Activated CD8-positive, alpha-beta memory T cell treated with anti-CD3 and anti-CD28 coated beads, Interleukin-2, amount 10 ng/mL, durations not matched to agents 7 days and 5 days (primary cell): Measurements from ENCODE around the gene CTDSPL. TPM values are rescaled to one million over a fixed set of nuclear protein-coding genes. Genes with fewer than 3 reads are reported as not detected.
"Not testable (repeated sequence)": the region's sequence is repeated elsewhere in the genome, so short reads cannot be mapped to it uniquely, and the experiment has no call there.

ENCODE experiments used
- ATAC-seq: fragments of 150-1000 bp; cut with Tn5 transposase; one replicate; pipeline ENCODE4 v1.10.0; 2021; ENCODE audit warnings: moderate library complexity
- CTCF ChIA-PET: fragments of 350-600 bp; sonication (Branson Sonifier 250); formaldehyde crosslinking; loops from one replicate; lab custom pipeline; 2021; ENCODE audit warnings: antibody characterized with exemption; lab: Charles Lee
- DNase-seq: peaks from one replicate; pipeline ENCODE4 v3.0.0-alpha.2; 2020
- H3K27ac Mint-ChIP-seq: one replicate; pipeline ENCODE4 v1.8.0; 2021; ENCODE audit warnings: mild to moderate bottlenecking, mixed read lengths
- H3K27me3 Mint-ChIP-seq: one replicate; pipeline ENCODE4 v1.8.0; 2021; ENCODE audit warnings: mixed read lengths
- H3K36me3 Mint-ChIP-seq: one replicate; pipeline ENCODE4 v1.8.0; 2021; ENCODE audit warnings: mild to moderate bottlenecking, mixed read lengths
- H3K4me1 Mint-ChIP-seq: one replicate; pipeline ENCODE4 v1.8.0; 2021; ENCODE audit warnings: mixed read lengths
- H3K4me3 Mint-ChIP-seq: one replicate; pipeline ENCODE4 v1.8.0; 2021; ENCODE audit warnings: mild to moderate bottlenecking, moderate library complexity, mixed read lengths
- H3K9me3 Mint-ChIP-seq: one replicate; pipeline ENCODE4 v1.8.0; 2022; ENCODE audit warnings: low read depth, mixed read lengths
- total RNA-seq, 2 experiments: library from RNA; stranded (reverse); gene quantifications; one replicate each; pipeline ENCODE4 v1.2.3, GENCODE V29; 2021

Gene CTDSPL
- total RNA-seq, 2 experiments from 2014 or later: 4.7 to 8.5 TPM

- Mint-ChIP-seq H3K27ac (no peak overlapping the region), H3K27me3 (peaks cover 2% of the 10 kb centered on the region), H3K4me1 (no peaks in the 10 kb centered on the region), H3K9me3 (no peaks in the 10 kb centered on the region), H3K36me3 (no peaks in the 10 kb centered on the region), H3K4me3 (no peak overlapping the region)
- DNase-seq (no peak), ATAC-seq (no peak)
- CTCF ChIA-PET: interaction anchor here (1.1 to 5.9 kb wide), 4 partner anchors 9 to 61 kb away, joined by 3 to 61 read pairs (median 4); no protein-coding TSS in a partner anchor
Measured at GRCh38 chr3:37964146-37964545, 102.5 kb downstream of the CTDSPL start.

- Mint-ChIP-seq H3K9me3 (no peaks in the 10 kb centered on the region), H3K27ac (no peak overlapping the region), H3K27me3 (peaks cover 2% of the 10 kb centered on the region), H3K4me1 (no peaks in the 10 kb centered on the region), H3K4me3 (no peak overlapping the region), H3K36me3 (no peaks in the 10 kb centered on the region)
- CTCF ChIA-PET: interaction anchor here (1.1 to 5.9 kb wide), 4 partner anchors 9 to 61 kb away, joined by 3 to 61 read pairs (median 4); no protein-coding TSS in a partner anchor
- ATAC-seq (no peak), DNase-seq (peak; percentile 1)
Measured at GRCh38 chr3:37964716-37965115, 103.0 kb downstream of the CTDSPL start.

DNA sequence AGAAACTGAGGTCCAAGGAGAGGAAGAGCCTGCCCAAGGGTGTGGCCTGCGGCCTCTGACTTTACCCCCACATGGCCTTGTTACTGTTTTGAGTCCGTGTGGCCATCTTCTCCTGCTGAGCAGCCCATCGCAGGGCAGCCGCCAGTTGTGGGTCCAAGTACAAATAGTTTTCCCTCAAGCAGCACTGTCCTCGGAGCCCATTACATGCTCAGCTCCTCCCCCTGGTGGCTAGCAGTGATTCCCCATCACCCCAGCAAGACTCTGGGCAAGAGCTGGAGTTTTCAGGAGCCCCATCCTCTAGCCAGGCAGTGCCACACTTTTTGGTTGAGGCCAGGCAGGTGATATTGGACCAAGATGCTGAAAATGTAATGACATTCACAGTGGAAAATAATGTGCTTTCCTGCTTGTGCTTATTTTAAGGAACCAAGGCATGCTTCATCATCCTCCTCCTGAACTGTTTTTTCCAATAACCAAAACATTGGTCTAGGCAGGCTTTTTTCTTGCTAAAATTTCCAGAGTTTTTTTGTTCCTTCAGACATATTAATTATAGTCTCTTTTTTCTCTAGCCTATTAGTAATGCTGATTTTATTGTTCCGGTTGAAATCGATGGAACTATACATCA lies 105.7 kb downstream of the CTDSPL start:
- CTCF ChIA-PET: interaction anchor here (0.6 to 5.9 kb wide), 28 partner anchors 8 to 1202 kb away, joined by 3 to 61 read pairs (median 4); partner anchors contain the start of gene DLEC1
- no peaks in the 10 kb centered on the region for H3K36me3 Mint-ChIP-seq
- H3K27me3 Mint-ChIP-seq: peaks cover 2% of the 10 kb centered on the region
- peaks cover 3% of the 10 kb centered on the region for H3K4me1 Mint-ChIP-seq
- H3K27ac Mint-ChIP-seq: no peak overlapping the region
- no peaks in the 10 kb centered on the region for H3K9me3 Mint-ChIP-seq
- no peak overlapping the region for H3K4me3 Mint-ChIP-seq
- ATAC-seq (peak; percentile 90), DNase-seq (peak; percentile 80)

DNA sequence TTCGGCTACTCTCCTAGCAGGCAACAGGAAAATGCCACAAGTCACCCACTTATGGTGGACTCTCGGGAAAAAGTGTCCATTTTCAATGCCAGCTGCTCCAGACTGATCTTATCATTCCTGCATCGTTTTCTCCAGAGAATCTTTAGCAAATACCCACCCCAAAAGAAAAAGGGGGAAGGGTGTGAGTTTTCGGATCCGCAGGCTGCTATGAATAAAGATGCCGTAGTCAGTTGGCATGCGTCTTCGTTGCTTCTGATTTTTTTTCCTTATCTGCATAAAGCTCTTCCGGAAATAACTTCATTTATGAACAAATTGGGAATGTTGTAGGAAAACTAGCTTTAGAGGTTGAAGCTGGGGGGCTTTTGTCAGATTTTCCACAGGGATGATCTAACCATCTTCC lies 106.5 kb downstream of the CTDSPL start:
- peaks cover 3% of the 10 kb centered on the region for H3K4me1 Mint-ChIP-seq
- ATAC-seq (no peak), DNase-seq (no peak)
- H3K27ac Mint-ChIP-seq: no peak overlapping the region
- CTCF ChIA-PET: interaction anchor here (1.0 to 5.9 kb wide), 15 partner anchors 9 to 102 kb away, joined by 4 to 61 read pairs (median 7); no protein-coding TSS in a partner anchor
- no peaks in the 10 kb centered on the region for H3K9me3 Mint-ChIP-seq
- H3K36me3 Mint-ChIP-seq: no peaks in the 10 kb centered on the region
- H3K27me3 Mint-ChIP-seq: peaks cover 2% of the 10 kb centered on the region
- no peak overlapping the region for H3K4me3 Mint-ChIP-seq

- ATAC-seq (no peak), DNase-seq (no peak)
- Mint-ChIP-seq H3K4me3 (no peak overlapping the region), H3K9me3 (no peaks in the 10 kb centered on the region), H3K27me3 (peaks cover 2% of the 10 kb centered on the region), H3K4me1 (peaks cover 3% of the 10 kb centered on the region), H3K36me3 (no peaks in the 10 kb centered on the region), H3K27ac (no peak overlapping the region)
- CTCF ChIA-PET: interaction anchor here (1.0 to 5.9 kb wide), 7 partner anchors 9 to 102 kb away, joined by 3 to 61 read pairs (median 5); no protein-coding TSS in a partner anchor
Measured at GRCh38 chr3:37968813-37969595, 107.3 kb downstream of the CTDSPL start.

GRCh38 chr3:37969596-37970100 lies 108.0 kb downstream of the CTDSPL start:
- peak; percentile 11 for DNase-seq
- H3K4me3 Mint-ChIP-seq: no peak overlapping the region
- peaks cover 5% of the 10 kb centered on the region for H3K4me1 Mint-ChIP-seq
- H3K9me3 Mint-ChIP-seq: no peaks in the 10 kb centered on the region
- H3K27ac Mint-ChIP-seq: no peak overlapping the region
- CTCF ChIA-PET: interaction anchor here (0.7 to 5.0 kb wide), 4 partner anchors 27 to 147 kb away, joined by 3 to 49 read pairs (median 7); no protein-coding TSS in a partner anchor
- ATAC-seq: no peak
- H3K36me3 Mint-ChIP-seq: no peaks in the 10 kb centered on the region
- H3K27me3 Mint-ChIP-seq: peaks cover under 1% of the 10 kb centered on the region

DNA sequence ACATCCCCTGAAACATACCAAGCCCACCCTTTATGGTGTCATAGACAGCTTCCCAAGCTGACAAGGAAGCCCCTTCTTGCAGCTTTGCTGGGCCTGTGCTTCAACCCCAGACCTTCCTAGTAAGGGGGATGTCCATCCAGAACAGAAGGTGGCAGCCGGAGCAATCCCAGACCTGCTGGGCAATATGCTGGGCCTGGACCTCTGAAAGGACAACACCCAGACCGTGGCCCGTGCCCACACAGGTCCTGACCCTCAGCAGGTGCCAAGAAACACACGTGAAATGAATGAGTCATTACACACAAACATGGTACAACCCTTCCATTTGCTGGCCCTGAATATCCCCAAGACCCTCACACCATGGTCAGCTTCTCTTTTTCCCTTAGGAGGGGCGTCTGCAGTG lies 109.1 kb downstream of the CTDSPL start:
- Mint-ChIP-seq H3K27ac (no peak overlapping the region), H3K9me3 (no peaks in the 10 kb centered on the region), H3K4me1 (peaks cover 9% of the 10 kb centered on the region), H3K27me3 (no peaks in the 10 kb centered on the region), H3K4me3 (no peak overlapping the region), H3K36me3 (no peaks in the 10 kb centered on the region)
- CTCF ChIA-PET: interaction anchor here (0.7 to 5.0 kb wide), 4 partner anchors 10 to 104 kb away, joined by 3 to 49 read pairs (median 8); no protein-coding TSS in a partner anchor
- DNase-seq (peak; percentile 31), ATAC-seq (no peak)

GRCh38 chr3:37971467-37971866 lies 109.8 kb downstream of the CTDSPL start:
- Mint-ChIP-seq H3K4me3 (no peak overlapping the region), H3K4me1 (peaks cover 9% of the 10 kb centered on the region), H3K9me3 (no peaks in the 10 kb centered on the region), H3K27me3 (no peaks in the 10 kb centered on the region), H3K27ac (no peak overlapping the region), H3K36me3 (no peaks in the 10 kb centered on the region)
- ATAC-seq: no peak
- peak; percentile 22 for DNase-seq
- CTCF ChIA-PET: interaction anchor here (1.3 to 6.6 kb wide), 5 partner anchors 10 to 118 kb away, joined by 3 to 65 read pairs (median 8); no protein-coding TSS in a partner anchor

- ATAC-seq, H3K9me3 Mint-ChIP-seq, H3K36me3 Mint-ChIP-seq, H3K27me3 Mint-ChIP-seq, DNase-seq, H3K4me3 Mint-ChIP-seq, H3K27ac Mint-ChIP-seq, H3K4me1 Mint-ChIP-seq: not testable (repeated sequence)
- CTCF ChIA-PET: interaction anchor here (1.3 to 6.6 kb wide), 4 partner anchors 14 to 118 kb away, joined by 3 to 65 read pairs (median 10); no protein-coding TSS in a partner anchor
Measured at GRCh38 chr3:37972056-37972455, 110.4 kb downstream of the CTDSPL start.

DNA sequence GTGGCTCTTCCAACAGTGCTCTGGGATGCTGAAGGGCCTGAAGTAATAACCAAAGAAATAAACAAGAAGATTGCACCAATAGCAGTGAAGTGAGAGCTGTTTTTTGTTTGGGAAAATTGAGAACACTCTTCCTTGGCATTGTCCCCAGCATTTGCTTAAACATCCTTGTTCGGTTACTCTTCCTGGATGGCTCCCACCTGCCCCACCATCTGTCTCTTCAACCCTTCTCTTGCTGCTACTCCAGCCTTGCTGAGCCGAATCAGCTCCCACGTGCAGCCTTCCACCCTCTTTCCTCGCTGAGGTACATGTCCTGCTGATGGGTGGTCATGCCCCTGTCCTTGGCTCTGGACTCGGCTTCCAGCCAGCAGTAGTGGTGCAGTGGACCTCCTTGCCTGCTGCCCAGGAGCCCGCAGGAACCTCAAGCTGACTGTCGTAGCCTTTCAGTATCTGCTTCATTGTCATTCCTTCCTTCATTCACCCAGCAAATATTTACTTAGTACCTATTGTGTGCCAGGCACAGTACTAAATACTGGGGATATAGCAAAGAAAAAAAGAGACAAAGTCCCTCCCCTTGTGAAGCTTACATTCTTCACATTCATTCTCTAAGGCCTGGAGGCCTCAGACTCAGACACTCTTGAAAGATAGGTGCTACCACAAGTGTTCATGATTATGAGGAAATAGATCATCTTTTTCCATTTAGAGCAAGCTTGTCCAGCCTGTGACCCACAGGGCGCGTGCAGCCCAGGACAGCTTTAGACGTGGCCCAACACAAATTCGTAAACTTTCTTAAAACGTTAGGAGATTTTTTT lies 111.8 kb downstream of the CTDSPL start:
- ATAC-seq: no peak
- Mint-ChIP-seq H3K27ac (no peak overlapping the region), H3K36me3 (no peaks in the 10 kb centered on the region), H3K4me3 (no peak overlapping the region), H3K4me1 (peaks cover 9% of the 10 kb centered on the region), H3K27me3 (no peaks in the 10 kb centered on the region), H3K9me3 (no peaks in the 10 kb centered on the region)
- DNase-seq: peak; percentile 35
- CTCF ChIA-PET: interaction anchor here (0.6 to 10.3 kb wide), 28 partner anchors 7 to 1108 kb away, joined by 3 to 65 read pairs (median 8); partner anchors contain the start of genes VILL and XYLB

DNA sequence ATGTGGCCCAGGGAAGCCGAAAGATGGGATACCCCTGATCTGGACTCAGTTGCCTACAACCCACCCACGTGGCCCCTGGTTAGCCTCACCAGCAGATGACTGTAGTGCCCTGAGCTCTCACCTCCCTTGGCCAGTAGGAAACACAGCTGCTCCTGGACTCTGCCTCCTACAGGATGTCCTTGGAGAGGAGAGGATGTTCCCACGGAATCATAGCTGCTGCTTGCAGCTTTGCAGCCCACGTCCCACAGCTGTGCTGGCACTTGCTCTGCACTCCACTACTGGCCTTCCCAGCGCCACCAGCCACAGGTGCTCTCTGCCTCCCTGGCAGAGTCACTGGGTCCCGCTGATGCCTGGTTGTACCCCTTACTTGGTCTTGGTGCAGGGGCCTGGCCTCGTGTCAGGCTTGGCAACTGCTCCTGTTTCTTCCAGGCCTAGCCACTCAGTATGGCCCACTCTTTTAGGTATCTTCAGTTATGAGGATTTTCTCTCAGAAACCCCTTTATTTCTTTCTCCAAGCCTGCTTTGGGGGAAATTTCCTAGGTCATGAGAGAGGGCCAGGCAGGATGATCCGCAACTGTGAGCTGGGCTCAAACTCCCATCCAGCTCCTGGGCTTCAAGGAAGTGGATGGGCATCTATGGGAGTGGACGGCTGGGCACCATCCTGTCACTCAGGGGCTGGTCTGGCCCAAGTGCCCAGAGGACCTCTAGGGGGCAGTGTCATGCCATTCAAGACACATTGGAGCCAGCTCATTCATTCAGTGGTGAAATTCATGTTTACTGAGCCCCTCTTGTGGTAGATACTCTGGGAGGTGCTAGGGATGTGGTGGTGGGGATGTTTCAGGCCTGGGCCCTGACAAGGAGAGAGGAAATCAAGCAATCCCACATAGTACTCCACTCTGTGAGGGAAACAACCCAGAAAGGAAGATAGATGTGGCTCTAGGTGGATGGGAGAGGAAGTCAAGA lies 112.7 kb downstream of the CTDSPL start:
- Mint-ChIP-seq H3K36me3 (no peaks in the 10 kb centered on the region), H3K27me3 (peaks cover 2% of the 10 kb centered on the region), H3K9me3 (no peaks in the 10 kb centered on the region), H3K4me1 (peaks cover 9% of the 10 kb centered on the region), H3K27ac (no peak overlapping the region), H3K4me3 (no peak overlapping the region)
- peak; percentile 96 for ATAC-seq
- peak; percentile 82 for DNase-seq
- CTCF ChIA-PET: interaction anchor here (0.6 to 10.3 kb wide), 38 partner anchors 8 to 1109 kb away, joined by 3 to 65 read pairs (median 5); partner anchors contain the start of genes DLEC1, VILL and XYLB
